RPMI7951 (cell line): ENCODE results near the gene ZNF100. TPM values are rescaled to one million over a fixed set of nuclear protein-coding genes. Genes with fewer than 3 reads are reported as not detected.
"Not testable (repeated sequence)": the region's sequence is repeated elsewhere in the genome, so short reads cannot be mapped to it uniquely, and the experiment has no call there.

Source experiments
- DNase-seq: peaks from one replicate; pipeline ENCODE4 v3.0.0-alpha.2; 2012; ENCODE audit warnings: low read depth
- total RNA-seq: library from RNA; depleted of rRNA; stranded (reverse); fragments of >200 nt; shearing (Covaris generic); gene quantifications from 2 replicates; pipeline ENCODE4 v1.2.3, GENCODE V29; 2014; rRNA removed

ZNF100 gene
- 5.1 and 6.8 TPM in 2 replicates for total RNA-seq

- peak; percentile 92 for DNase-seq
Observed at GRCh38 chr19:21767065-21767800, at the start of gene ZNF100. Gene ZNF100, minus strand, starts transcription at chr19:21767579. Its CDS starts 150 bp downstream, at chr19:21767429.

GRCh38 chr19:21812448-21812847, 45.1 kb upstream of the ZNF100 start:
- DNase-seq, result no peak

- not testable (repeated sequence) for DNase-seq
Observed at GRCh38 chr19:21808400-21809000, 41.1 kb upstream of the ZNF100 start.

- DNase-seq, result no peak
Observed at GRCh38 chr19:21789466-21790085, 22.2 kb upstream of the ZNF100 start.

GRCh38 chr19:21786936-21787335, 19.6 kb upstream of the ZNF100 start:
- DNase-seq, result no peak

- not testable (repeated sequence) for DNase-seq
Observed at GRCh38 chr19:21775792-21776191, 8.4 kb upstream of the ZNF100 start.

GRCh38 chr19:21766705-21767064, 694 bp downstream of the ZNF100 start:
- not testable (repeated sequence) for DNase-seq

- no peak for DNase-seq
Observed at GRCh38 chr19:21765151-21765550, 2.2 kb downstream of the ZNF100 start.

- DNase-seq, result not testable (repeated sequence)
Observed at GRCh38 chr19:21761547-21761946, 5.8 kb downstream of the ZNF100 start.

GRCh38 chr19:21758296-21758695, 9.1 kb downstream of the ZNF100 start:
- no peak for DNase-seq

GRCh38 chr19:21755555-21755954, 11.8 kb downstream of the ZNF100 start:
- not testable (repeated sequence) for DNase-seq

GRCh38 chr19:21751384-21751783, 16.0 kb downstream of the ZNF100 start:
- peak; percentile 27 for DNase-seq

- DNase-seq, result no peak
Observed at GRCh38 chr19:21750586-21751128, 16.7 kb downstream of the ZNF100 start.

- peak; percentile 3 for DNase-seq
Observed at GRCh38 chr19:21749090-21749489, 18.3 kb downstream of the ZNF100 start.

GRCh38 chr19:21748088-21748487, 19.3 kb downstream of the ZNF100 start:
- DNase-seq, result no peak

GRCh38 chr19:21740559-21740958, 26.8 kb downstream of the ZNF100 start:
- DNase-seq, result no peak

GRCh38 chr19:21726942-21727747, 40.2 kb downstream of the ZNF100 start:
- DNase-seq, result not testable (repeated sequence)

- no peak for DNase-seq
Observed at GRCh38 chr19:21713761-21714160, 53.6 kb downstream of the ZNF100 start.

- DNase-seq, result no peak
Observed at GRCh38 chr19:21709464-21709863, 57.9 kb downstream of the ZNF100 start.

- DNase-seq, result not testable (repeated sequence)
Observed at GRCh38 chr19:21707878-21708277, 59.5 kb downstream of the ZNF100 start.

- DNase-seq, result no peak
Observed at GRCh38 chr19:21707065-21707464, 60.3 kb downstream of the ZNF100 start.

GRCh38 chr19:21705393-21705792, 62.0 kb downstream of the ZNF100 start:
- DNase-seq, result no peak
